GM19328 (cell line): ENCODE measurements around the gene KIAA0408.
A peak's percentile ranks its signal among the peaks of the same experiment; 100 is the strongest.
"Not testable (repeated sequence)": the region's sequence is repeated elsewhere in the genome, so short reads cannot be mapped to it uniquely, and the experiment has no call there.

Source experiments
- ATAC-seq: cut with Tn5 transposase; IDR thresholded peaks from one replicate; pipeline ENCODE4 v1.9.1; 2021; ENCODE audit warnings: mild to moderate bottlenecking, moderate library complexity; ENCODE audit not compliant: unreplicated experiment

KIAA0408 gene

DNA sequence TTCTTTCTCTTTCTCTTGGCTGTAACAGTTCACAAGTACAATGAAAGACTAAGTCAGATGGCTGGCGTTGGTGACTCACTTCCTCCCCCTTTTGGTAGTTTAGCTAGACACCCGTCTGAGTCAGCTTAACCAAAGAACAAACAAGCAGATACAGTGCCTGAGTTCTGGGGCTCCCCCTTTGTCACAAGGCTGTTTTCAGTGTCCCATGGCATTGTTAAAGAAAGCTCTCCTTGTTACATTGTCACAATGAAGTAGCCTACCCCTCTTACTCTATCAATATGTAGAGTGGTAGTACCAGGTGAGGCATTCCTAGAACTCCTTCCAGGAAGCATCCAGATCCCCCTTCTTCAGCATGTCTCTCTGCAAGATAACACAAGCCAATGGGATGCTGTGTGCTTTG, 38.6 kb downstream of the KIAA0408 start:
- ATAC-seq, result peak; percentile 100

DNA sequence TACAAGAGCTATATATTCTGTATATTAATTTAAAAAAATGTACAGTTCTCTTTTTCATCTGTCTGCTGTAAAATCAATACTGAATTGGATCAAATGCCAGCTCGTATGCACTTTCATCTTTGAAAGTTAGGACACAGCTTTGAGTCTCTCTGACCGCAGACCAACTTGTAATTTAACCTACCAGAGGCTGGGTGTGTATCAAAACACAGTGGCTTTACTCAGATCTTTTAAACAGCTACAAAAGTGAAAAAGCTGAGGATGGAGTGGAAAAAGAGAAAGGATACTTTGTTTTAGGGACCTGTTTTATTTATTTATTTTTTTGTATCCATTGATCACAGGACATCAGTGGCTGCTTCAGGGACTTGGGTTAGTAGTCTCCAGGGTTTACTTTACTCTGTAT, 44.1 kb downstream of the KIAA0408 start:
- no peak for ATAC-seq

GRCh38 chr6:127413123-127413522, 46.1 kb downstream of the KIAA0408 start:
- ATAC-seq, result not testable (repeated sequence)

DNA sequence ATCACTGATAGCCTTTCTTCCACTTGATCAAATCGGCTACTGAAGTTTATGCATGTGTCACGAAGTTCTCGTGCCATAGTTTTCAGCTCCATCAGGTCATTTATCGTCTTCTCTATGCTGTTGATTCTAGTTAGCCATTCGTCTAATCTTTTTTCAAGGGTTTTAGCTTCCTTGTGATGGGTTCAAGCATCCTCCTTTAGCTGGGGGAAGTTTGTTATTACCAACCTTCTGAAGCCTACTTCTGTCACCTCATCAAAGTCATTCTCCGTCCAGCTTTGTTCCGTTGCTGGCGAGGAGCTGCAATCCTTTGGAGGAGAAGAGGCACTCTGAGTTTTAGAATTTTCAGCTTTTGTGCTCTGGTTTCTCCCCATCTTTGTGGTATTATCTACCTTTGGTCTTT, 47.2 kb downstream of the KIAA0408 start:
- not testable (repeated sequence) for ATAC-seq
